ENCODE data around the gene KDM7A.
"Not testable (repeated sequence)": the region's sequence is repeated elsewhere in the genome, so short reads cannot be mapped to it uniquely, and the experiment has no call there.

KDM7A gene

DNA sequence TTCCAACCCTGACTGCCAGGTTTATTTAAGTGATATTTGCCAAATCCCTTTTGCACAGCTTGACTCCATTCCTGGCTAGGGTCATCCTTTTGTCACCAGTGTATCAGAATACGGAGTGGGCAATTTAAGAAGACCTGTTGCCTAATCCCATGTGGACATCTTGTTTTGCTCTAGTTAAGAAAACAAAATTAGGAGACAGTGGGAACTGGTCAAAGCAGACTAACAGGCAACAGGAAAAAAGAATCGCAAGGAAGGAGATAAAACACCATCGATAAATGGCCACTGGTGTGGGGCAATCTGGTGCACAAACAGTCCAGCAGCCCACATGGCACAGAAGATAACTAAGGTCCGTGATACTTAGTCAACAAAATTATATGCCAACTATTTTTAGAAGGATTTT lies 21.4 kb downstream of the KDM7A start:
- no peak for DNase-seq

DNA sequence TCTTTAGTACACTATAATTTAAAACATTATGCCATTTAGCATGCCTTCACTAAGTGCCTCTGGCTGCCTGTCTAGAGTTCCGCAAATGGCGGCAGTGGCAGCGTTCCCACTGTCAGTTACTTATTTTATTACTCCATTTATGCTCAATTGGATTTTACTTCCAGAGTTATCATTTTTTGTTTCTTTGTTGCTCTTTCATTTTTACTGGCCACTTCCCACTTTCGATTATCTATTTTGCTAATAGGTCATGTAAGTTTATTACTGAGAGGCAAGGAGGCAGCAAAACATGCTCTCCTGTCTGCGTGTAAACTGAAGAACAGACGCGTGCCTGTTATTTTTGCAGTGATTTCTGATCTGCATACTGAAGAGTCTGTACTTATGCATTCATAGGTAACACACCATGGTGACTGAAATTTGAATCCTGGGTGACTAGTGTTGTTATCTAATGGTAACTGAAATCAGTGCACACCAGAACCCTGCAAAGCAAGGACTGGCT lies 23.1 kb downstream of the KDM7A start:
- DNase-seq, result no peak

- no peak for DNase-seq
Observed at GRCh38 chr7:140146574-140146973, 30.2 kb downstream of the KDM7A start.

DNA sequence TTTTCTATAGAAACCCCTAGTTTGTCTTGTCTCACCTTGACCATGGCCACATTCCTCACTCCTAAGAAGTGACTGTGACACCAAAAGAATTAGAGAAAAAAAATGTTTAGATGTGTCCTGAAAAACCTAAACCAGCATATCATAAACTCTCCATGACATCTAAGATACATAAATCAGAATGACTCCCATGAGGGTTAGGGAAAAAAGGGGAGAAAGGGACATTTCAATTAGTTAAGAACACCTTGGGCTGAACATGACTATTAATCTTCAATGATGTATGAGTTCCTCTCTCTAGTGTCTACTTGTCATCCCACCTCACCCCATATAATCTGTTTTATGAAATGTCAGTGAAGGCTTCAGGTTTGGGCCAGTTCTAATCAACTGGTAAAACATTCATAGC lies 31.1 kb downstream of the KDM7A start:
- no peak for DNase-seq

DNA sequence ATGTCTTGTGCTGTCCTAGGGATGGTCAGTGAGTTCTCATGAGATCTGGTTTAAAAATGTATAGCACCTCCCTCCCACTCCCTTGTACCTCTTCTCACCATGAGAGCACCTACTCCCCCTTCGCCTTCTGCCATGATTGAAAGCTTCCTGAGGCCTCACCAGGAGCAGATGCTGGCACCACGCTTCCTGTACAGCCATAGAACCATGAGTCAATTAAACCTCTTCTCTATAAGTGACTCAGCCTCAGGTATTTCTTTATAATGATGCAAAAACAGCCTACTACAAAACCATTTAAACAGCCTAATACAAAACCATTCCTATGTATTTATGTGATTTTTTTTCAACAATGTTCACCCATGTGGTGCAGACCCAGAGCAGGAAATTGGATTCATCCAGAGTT lies 32.0 kb downstream of the KDM7A start:
- DNase-seq, result no peak

DNA sequence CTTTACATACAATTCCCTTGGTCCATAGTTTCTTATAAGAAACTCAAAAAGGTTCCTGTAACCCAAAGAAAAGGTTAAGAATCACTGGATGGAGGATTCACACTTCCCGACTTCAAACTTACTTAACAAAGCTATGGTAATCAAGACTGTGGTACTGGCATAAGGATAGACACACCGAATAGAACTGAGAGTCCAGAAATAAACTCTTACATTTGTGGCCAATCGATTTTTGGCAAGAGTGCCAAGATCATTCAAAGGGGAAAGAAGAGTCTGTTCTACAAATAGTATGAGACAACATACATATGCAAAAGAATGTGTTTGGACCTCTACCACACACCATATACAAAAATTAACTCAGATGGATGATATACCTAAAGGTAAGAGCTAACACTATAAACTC lies 32.8 kb downstream of the KDM7A start:
- no peak for DNase-seq

DNA sequence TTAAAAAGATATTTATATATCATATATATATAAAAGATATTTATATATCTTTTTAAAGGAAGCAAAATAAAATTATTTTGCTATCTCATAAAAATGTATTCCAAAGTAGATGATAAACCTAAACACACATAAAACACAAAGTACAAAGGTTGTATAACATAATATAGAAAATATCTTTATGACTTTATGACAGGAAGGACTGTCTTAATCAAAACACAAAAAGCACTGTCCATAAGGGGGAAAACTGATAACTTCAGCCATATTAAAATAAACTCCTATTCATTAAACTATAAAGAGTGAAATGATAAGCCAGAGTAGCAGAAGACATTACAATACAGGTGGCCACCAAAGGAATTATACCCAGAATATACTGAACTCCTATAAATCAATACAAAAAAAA lies 34.8 kb downstream of the KDM7A start:
- DNase-seq, result no peak

- no peak for DNase-seq
Observed at GRCh38 chr7:140141256-140141655, 35.5 kb downstream of the KDM7A start.

DNA sequence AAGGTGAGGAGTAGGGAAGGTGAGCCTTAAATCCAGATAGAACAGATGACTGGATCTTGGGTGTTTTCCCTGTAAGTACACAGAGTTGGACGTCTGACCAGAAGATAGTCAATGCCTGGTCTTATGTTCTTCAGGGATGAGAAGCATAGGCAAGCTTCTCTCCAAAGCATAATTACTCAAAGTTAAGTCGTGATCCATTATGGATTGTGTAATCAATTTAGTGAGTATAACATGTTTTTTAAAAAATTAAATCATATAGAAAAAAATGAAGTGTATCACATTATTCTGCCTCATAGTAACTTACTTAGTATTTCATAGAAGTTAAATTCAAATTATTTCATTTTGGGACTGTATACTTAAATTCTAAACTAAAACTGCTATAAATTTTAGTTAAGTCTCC lies 39.7 kb downstream of the KDM7A start:
- no peak for DNase-seq

- no peak for DNase-seq
Observed at GRCh38 chr7:140136073-140136472, 40.7 kb downstream of the KDM7A start.

- DNase-seq, result no peak
Observed at GRCh38 chr7:140134039-140134438, 42.7 kb downstream of the KDM7A start.

DNA sequence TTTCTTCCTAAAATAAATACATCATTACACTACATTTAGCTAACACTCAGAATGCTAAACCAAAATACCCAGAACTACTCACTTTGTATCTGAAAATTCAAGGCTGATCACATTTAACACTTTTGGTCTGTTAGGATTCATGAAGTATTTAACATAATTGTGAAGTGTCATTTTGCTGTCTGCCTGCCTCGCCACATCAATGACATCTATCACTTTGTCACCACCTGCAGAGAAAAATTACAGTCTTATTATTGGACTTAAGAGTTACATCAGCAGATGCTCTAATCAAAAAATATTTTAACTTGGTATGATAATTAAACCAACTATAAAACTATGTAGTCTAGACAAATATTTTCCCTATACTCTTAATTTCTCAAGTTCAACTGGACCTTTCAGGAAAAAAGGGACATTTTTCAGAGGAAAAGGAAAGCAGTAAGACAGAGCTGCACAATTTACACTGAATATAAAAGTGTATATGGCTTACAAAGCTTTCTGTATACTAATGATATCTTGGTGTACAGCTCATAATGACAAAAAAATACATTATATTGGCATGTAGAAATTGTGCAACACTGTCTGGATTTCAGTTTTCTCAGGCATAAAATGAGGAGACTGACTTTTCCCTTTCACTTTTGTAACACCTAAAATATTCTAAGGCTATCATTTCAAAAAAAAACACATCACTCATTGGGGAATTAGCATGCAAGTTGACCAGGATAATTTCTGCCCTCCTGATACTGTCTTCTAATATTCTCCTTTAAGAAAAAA lies 49.2 kb downstream of the KDM7A start:
- DNase-seq, result no peak

DNA sequence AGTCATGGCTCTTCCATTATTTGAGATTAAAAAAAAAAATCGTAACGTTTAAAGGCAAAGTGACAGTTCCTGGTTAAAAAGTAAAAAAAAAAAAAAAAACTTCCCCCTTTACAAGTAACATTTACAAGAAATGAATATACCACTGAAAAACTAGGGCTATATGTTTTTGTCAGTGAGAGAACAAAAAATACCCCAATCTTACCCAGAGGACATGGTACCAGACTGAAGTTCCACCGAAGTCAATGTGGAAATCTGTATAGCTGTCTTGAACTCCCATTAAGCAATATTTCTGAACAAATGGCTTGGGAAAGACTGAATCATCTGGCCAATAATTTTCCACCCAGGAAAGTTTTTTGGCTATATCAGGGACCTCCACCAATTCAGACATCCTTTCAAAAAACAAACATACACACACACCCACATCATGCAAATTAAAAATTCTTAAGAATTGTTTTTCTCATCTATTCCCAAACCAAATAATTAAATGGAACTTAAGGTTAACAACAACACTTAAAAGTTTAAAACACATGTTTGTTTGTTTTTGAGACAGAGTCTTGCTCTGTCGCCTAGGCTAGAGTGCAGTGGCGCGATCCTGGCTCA lies 50.2 kb downstream of the KDM7A start:
- DNase-seq, result no peak

GRCh38 chr7:140122965-140123364 lies 53.8 kb downstream of the KDM7A start:
- DNase-seq, result no peak

GRCh38 chr7:140121326-140121725 lies 55.5 kb downstream of the KDM7A start:
- DNase-seq, result no peak

GRCh38 chr7:140114817-140115216 lies 62.0 kb downstream of the KDM7A start:
- not testable (repeated sequence) for DNase-seq

- DNase-seq, result not testable (repeated sequence)
Observed at GRCh38 chr7:140108777-140109176, 68.0 kb downstream of the KDM7A start.

- no peak for DNase-seq
Observed at GRCh38 chr7:140096459-140096858, 80.3 kb downstream of the KDM7A start.

- DNase-seq, result no peak
Observed at GRCh38 chr7:140093375-140093774, 83.4 kb downstream of the KDM7A start.

GRCh38 chr7:140085447-140085846 lies 91.3 kb downstream of the KDM7A start:
- no peak for DNase-seq

DNA sequence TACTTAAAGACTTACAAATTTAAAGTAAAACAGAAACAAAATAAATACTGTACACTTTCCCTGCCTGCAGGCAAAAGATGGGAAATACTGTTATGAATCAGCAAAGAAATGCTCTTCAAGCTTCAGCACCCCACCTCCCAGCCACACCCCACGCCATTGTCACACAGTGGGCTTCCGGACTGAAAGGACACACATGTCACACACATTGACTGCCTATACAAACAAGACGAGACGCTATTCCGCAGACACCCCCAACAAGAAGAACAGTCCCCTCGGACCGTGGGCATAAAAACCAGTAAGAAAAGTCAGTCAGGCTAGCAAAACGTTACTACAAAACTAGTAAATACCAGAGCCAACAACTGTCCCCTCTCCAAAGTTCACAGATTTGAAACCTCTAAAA lies 91.8 kb downstream of the KDM7A start:
- no peak for DNase-seq

DNA sequence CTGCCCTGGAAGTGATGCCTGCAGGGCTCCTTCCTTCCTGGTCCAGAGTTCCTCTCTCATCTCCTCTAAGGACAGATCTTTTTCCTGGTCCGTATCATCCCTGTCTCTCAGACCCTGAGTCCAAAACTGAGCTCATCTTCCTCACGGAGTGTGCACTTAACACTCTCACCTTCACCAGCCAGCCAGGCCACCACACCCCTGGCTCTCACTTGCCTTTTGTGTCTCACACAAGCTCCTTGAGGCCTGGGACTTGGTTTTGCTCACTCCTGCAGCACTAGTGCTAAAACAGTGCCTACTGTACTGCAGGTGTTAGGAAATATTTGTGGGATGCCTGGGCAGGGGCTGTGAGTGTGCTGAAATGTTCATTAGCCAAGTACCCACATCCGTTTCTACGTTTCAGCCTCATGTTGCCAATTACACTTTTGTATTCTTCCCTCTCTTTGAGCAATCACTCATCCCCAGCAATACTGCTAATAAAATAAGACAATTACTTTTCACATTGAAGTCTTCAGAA lies 92.6 kb downstream of the KDM7A start:
- DNase-seq, result no peak

- no peak for DNase-seq
Observed at GRCh38 chr7:140082770-140083169, 94.0 kb downstream of the KDM7A start.

DNA sequence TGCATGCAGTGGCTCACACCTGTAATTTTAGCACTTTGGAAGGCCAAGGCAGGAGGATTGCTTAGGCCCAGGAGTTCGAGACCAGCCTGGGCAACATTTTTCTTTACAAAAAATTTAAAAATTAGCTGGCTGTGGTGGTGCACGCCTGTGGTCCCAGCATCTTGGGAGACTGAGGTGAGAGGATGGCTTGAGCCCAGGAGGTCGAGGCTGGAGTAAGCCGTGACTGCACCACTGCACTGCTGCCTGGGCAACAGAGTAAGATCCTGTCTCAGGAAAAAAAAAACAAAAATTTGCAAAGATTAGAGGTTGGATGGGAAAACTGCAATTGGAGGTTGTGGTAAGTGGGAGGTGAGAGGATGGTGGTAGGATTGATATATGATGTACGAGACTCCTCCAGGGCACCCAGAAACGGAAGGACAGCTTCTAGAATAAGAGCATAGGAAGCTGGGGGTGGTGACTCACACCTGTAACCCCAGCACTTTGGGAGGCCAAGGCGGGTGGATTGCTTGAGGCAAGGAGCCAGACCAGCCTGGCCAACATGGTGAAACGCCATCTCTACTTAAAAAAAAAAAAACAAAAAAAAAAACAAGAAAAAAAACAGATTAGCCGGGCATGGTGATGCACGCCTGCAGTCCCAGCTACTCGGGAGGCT lies 94.9 kb downstream of the KDM7A start:
- DNase-seq, result no peak
